ENCODE data around the gene ZNF483. TPM values are rescaled to one million over a fixed set of nuclear protein-coding genes. Genes with fewer than 3 reads are reported as not detected.
"Not testable (repeated sequence)": the region's sequence is repeated elsewhere in the genome, so short reads cannot be mapped to it uniquely, and the experiment has no call there.

Gene ZNF483
- total RNA-seq = 3.5 TPM
- long read RNA-seq, partial matches to known transcripts = 0 of 5 reads
- long read RNA-seq, other reads (novel, unspliced or antisense) = 5 of 5 reads

GRCh38 chr9:111525056-111525977 is at the start of gene ZNF483:
ZNF483 (plus strand) TSS chr9:111525179; CDS start chr9:111527396, 2,217 bp downstream.
- intact Hi-C loops (cut with DNase I) = no loop called here
- peak; percentile 96 for ATAC-seq (ENCODE audit: poor library complexity)
- DNase-seq = peak; percentile 87

GRCh38 chr9:111475195-111475594 is 49.8 kb upstream of the ZNF483 start:
- intact Hi-C loops (cut with DNase I) = no loop called here
- DNase-seq = no peak

GRCh38 chr9:111477677-111478076 is 47.3 kb upstream of the ZNF483 start:
- DNase-seq = no peak
- ATAC-seq (ENCODE audit: poor library complexity) = no peak
- intact Hi-C loops (cut with DNase I) = no loop called here

More at GRCh38 chr9:111475195-111475594, 49.8 kb upstream of the ZNF483 start:
- ATAC-seq (ENCODE audit: poor library complexity) = peak; percentile 61

GRCh38 chr9:111481885-111482636 is 42.9 kb upstream of the ZNF483 start:
- no peak for DNase-seq
- no peak for ATAC-seq (ENCODE audit: poor library complexity)
- intact Hi-C loops (cut with DNase I) = no loop called here

- peak; percentile 82 for ATAC-seq (ENCODE audit: poor library complexity)
These were observed 42.1 kb upstream of the ZNF483 start for GRCh38 chr9:111482694-111483438.

GRCh38 chr9:111483439-111483857 is 41.5 kb upstream of the ZNF483 start:
- DNase-seq = no peak
- no peak for ATAC-seq (ENCODE audit: poor library complexity)
- intact Hi-C loops (cut with DNase I) = no loop called here

More at GRCh38 chr9:111482694-111483438, 42.1 kb upstream of the ZNF483 start:
- DNase-seq = peak; percentile 87
- intact Hi-C loops (cut with DNase I) = no loop called here

- DNase-seq (peak; percentile 83), ATAC-seq (ENCODE audit: poor library complexity) (peak; percentile 81)
- intact Hi-C loops (cut with DNase I) = no loop called here
These were observed 41.0 kb upstream of the ZNF483 start, which contains the start of gene ECPAS for GRCh38 chr9:111483858-111484571. ECPAS (minus strand) TSS chr9:111484383; CDS start chr9:111472918, 11,465 bp downstream.

- intact Hi-C loops (cut with DNase I) = no loop called here
- ATAC-seq (ENCODE audit: poor library complexity) (no peak), DNase-seq (no peak)
These were observed 40.4 kb upstream of the ZNF483 start for GRCh38 chr9:111484572-111484894.

GRCh38 chr9:111497196-111497595 is 27.8 kb upstream of the ZNF483 start:
- ATAC-seq (ENCODE audit: poor library complexity); DNase-seq; intact Hi-C loops (cut with DNase I): not testable (repeated sequence)

GRCh38 chr9:111501005-111501562 is 23.9 kb upstream of the ZNF483 start:
- DNase-seq (no peak), ATAC-seq (ENCODE audit: poor library complexity) (no peak)
- intact Hi-C loops (cut with DNase I) = no loop called here

GRCh38 chr9:111501648-111502047 is 23.3 kb upstream of the ZNF483 start:
- ATAC-seq (ENCODE audit: poor library complexity) (no peak), DNase-seq (no peak)
- intact Hi-C loops (cut with DNase I) = no loop called here

GRCh38 chr9:111502506-111502905 is 22.5 kb upstream of the ZNF483 start:
- ATAC-seq (ENCODE audit: poor library complexity) (peak; percentile 85), DNase-seq (no peak)
- intact Hi-C loops (cut with DNase I) = no loop called here

GRCh38 chr9:111511581-111511980 is 13.4 kb upstream of the ZNF483 start:
- intact Hi-C loops (cut with DNase I); ATAC-seq (ENCODE audit: poor library complexity); DNase-seq: not testable (repeated sequence)

- intact Hi-C loops (cut with DNase I) = no loop called here
- no peak for ATAC-seq (ENCODE audit: poor library complexity)
- no peak for DNase-seq
These were observed 10.0 kb upstream of the ZNF483 start for GRCh38 chr9:111514967-111515366.

- no peak for ATAC-seq (ENCODE audit: poor library complexity)
- DNase-seq = no peak
- intact Hi-C loops (cut with DNase I) = no loop called here
These were observed 8.9 kb upstream of the ZNF483 start for GRCh38 chr9:111516061-111516465.

GRCh38 chr9:111524731-111525055 is 286 bp upstream of the ZNF483 start:
- intact Hi-C loops (cut with DNase I) = no loop called here
- no peak for DNase-seq
- ATAC-seq (ENCODE audit: poor library complexity) = no peak

- ATAC-seq (ENCODE audit: poor library complexity) = no peak
- no peak for DNase-seq
- intact Hi-C loops (cut with DNase I) = no loop called here
These were observed 2.4 kb downstream of the ZNF483 start for GRCh38 chr9:111527347-111527746.

GRCh38 chr9:111529787-111530186 is 4.8 kb downstream of the ZNF483 start:
- intact Hi-C loops (cut with DNase I) = no loop called here
- ATAC-seq (ENCODE audit: poor library complexity) = no peak
- DNase-seq = no peak
